CD14-positive monocyte (primary cell): ENCODE data around the gene TNFRSF18. TPM values are rescaled to one million over a fixed set of nuclear protein-coding genes. Genes with fewer than 3 reads are reported as not detected.

Experiments
- DNase-seq, 3 donors: peaks; one replicate each; pipeline ENCODE4 v3.0.0-alpha.2; 2011 to 2022
- H2AFZ ChIP-seq: 2 replicates; pipeline ENCODE4 v1.6.0; 2012; ENCODE audit warnings: mild to moderate bottlenecking, low read depth, low read length, inconsistent platforms; ENCODE audit not compliant: insufficient read depth, poor library complexity, severe bottlenecking
- H3K27ac ChIP-seq, 2 donors: 1 replicate in 1 of 2; 2 replicates in 1 of 2; pipeline ENCODE4 v1.5.1; 2012 to 2013; ENCODE audit warnings: low read length in 2 of 2, control low read depth in 1 of 2, inconsistent platforms in 1 of 2, low read depth in 1 of 2, mild to moderate bottlenecking in 1 of 2
- H3K27me3 ChIP-seq, 2 donors: one replicate each; pipeline versions ENCODE4 v1.6.0 to v1.6.1; 2011 to 2013; ENCODE audit warnings: low read length in 2 of 2; ENCODE audit not compliant: control insufficient read depth in 2 of 2, insufficient read depth in 2 of 2
- H3K36me3 ChIP-seq, 2 donors: replicated peaks in 1 of 2; 1 replicate in 1 of 2; 2 replicates in 1 of 2; pipeline versions ENCODE4 v1.5.1 to v1.6.1; 2012 to 2013; ENCODE audit warnings: low read length in 2 of 2, control low read depth in 1 of 2, inconsistent platforms in 1 of 2, mild to moderate bottlenecking in 1 of 2; ENCODE audit not compliant: insufficient read depth in 2 of 2, control insufficient read depth in 1 of 2
- H3K4me1 ChIP-seq, 2 donors: 1 replicate in 1 of 2; 2 replicates in 1 of 2; pipeline versions ENCODE4 v1.5.1 to v1.6.1; 2012 to 2013; ENCODE audit warnings: low read length in 2 of 2, control low read depth in 1 of 2, inconsistent platforms in 1 of 2, mild to moderate bottlenecking in 1 of 2, moderate library complexity in 1 of 2; ENCODE audit not compliant: insufficient read depth in 2 of 2, control insufficient read depth in 1 of 2
- H3K4me2 ChIP-seq: replicated peaks from 2 replicates; pipeline ENCODE3; 2012; ENCODE audit warnings: low read length, moderate library complexity, mild to moderate bottlenecking; ENCODE audit not compliant: poor library complexity, severe bottlenecking; ENCODE audit errors: extremely low read depth
- H3K4me3 ChIP-seq, 3 experiments: fragments of 200-600 bp in 1 of 3; sonication (generic) in 1 of 3; replicated peaks in 1 of 3; 1 replicate in 2 of 3; 2 replicates in 1 of 3; pipeline ENCODE4 v1.5.1; 2011 to 2013; ENCODE audit warnings: low read length in 3 of 3, mild to moderate bottlenecking in 3 of 3, control low read depth in 2 of 3, low read depth in 2 of 3, inconsistent platforms in 1 of 3, moderate library complexity in 1 of 3
- H3K79me2 ChIP-seq: 2 replicates; pipeline ENCODE4 v1.6.0; 2012; ENCODE audit warnings: mild to moderate bottlenecking, control low read depth, inconsistent platforms, low read length, moderate library complexity; ENCODE audit not compliant: insufficient read depth
- H3K9ac ChIP-seq: 2 replicates; pipeline ENCODE4 v1.6.0; 2017; ENCODE audit warnings: low read length, mild to moderate bottlenecking; ENCODE audit not compliant: insufficient read depth, poor library complexity, severe bottlenecking
- H3K9me3 ChIP-seq, 2 donors: replicated peaks in 1 of 2; 1 replicate in 1 of 2; 2 replicates in 1 of 2; pipeline versions ENCODE4 v1.5.1 to v1.6.1; 2012 to 2013; ENCODE audit warnings: low read length in 2 of 2, control low read depth in 1 of 2; ENCODE audit not compliant: control insufficient read depth in 1 of 2, insufficient read depth in 1 of 2
- H4K20me1 ChIP-seq: 2 replicates; pipeline ENCODE4 v1.6.0; 2012; ENCODE audit warnings: mild to moderate bottlenecking, low read length, control low read depth, moderate library complexity; ENCODE audit not compliant: insufficient read depth
- H3K27ac Mint-ChIP-seq, 7 donors: one replicate each; pipeline ENCODE4 v1.8.0; 2020; ENCODE audit warnings: mild to moderate bottlenecking in 7 of 7, mixed read lengths in 7 of 7, moderate library complexity in 6 of 7, inconsistent platforms in 2 of 7
- H3K27me3 Mint-ChIP-seq, 3 donors: one replicate each; pipeline ENCODE4 v1.8.0; 2021 to 2022; ENCODE audit warnings: low read depth in 3 of 3, mild to moderate bottlenecking in 3 of 3, mixed read lengths in 3 of 3, moderate library complexity in 3 of 3, inconsistent platforms in 1 of 3
- H3K36me3 Mint-ChIP-seq, 2 donors: one replicate each; pipeline ENCODE4 v1.8.0; 2020; ENCODE audit warnings: mixed read lengths in 2 of 2, inconsistent platforms in 1 of 2, mild to moderate bottlenecking in 1 of 2
- H3K4me1 Mint-ChIP-seq: one replicate; pipeline ENCODE4 v1.8.0; 2020; ENCODE audit warnings: mild to moderate bottlenecking, mixed read lengths
- H3K4me3 Mint-ChIP-seq, 2 donors: one replicate each; pipeline ENCODE4 v1.8.0; 2020; ENCODE audit warnings: mild to moderate bottlenecking in 2 of 2, mixed read lengths in 2 of 2, moderate library complexity in 1 of 2
- H3K9me3 Mint-ChIP-seq, 7 donors: one replicate each; pipeline ENCODE4 v1.8.0; 2020 to 2022; ENCODE audit warnings: mixed read lengths in 7 of 7, mild to moderate bottlenecking in 6 of 7, moderate library complexity in 6 of 7, inconsistent platforms in 2 of 7
- CTCF ChIP-seq: fragments of 200-600 bp; IDR thresholded peaks from one replicate; pipeline ENCODE4 v1.8.0; 2022; ENCODE audit warnings: antibody characterized with exemption, mild to moderate bottlenecking
- WGBS: methylation state at CpG from one replicate; pipeline ENCODE4 v1.1.5; 2013; ENCODE audit warnings: missing lambda C conversion rate; ENCODE audit not compliant: insufficient coverage; 5-methylcytosine and 5-hydroxymethylcytosine counted together
- intact Hi-C, 2 donors: fragments of 100-400 bp; cut with micrococcal nuclease; formaldehyde crosslinking; loops; one replicate each; pipeline versions ENCODE4 v1.15.0 to v1.15.1; 2023
- polyA plus RNA-seq, 3 donors: library from polyadenylated mRNA; depleted of rRNA in 1 of 3; unstranded in 2 of 3; stranded (reverse) in 1 of 3; fragments of 300-500 nt in 2 of 3; fragments of >200 nt in 1 of 3; fragmentation: Illumina TruSeq in 2 of 3; gene quantifications; 1 replicate in 2 of 3; 2 replicates in 1 of 3; pipeline ENCODE4 v1.2.3, GENCODE V29; 2012 to 2021

The TNFRSF18 gene
- polyA plus RNA-seq, 3 donors = not detected

GRCh38 chr1:1175221-1176062 lies 30.9 kb downstream of the TNFRSF18 start:
- peak overlapping the region in 1 of 2 donors; percentile 30 for H3K4me3 Mint-ChIP-seq
- no peaks in the 10 kb centered on the region for H3K4me1 Mint-ChIP-seq
- Histone ChIP-seq H3K27ac (no peak overlapping the region), H3K9me3 (peaks cover 0 to 6% of the 10 kb centered on the region in 2 donors), H4K20me1 (no peaks in the 10 kb centered on the region), H2AFZ (no peak overlapping the region), H3K4me2 (no peak overlapping the region), H3K27me3 (peaks cover 4 to 37% of the 10 kb centered on the region in 2 donors), H3K4me3 (no peak overlapping the region), H3K9ac (no peak overlapping the region), H3K36me3 (no peaks in the 10 kb centered on the region), H3K4me1 (no peaks in the 10 kb centered on the region), H3K79me2 (no peaks in the 10 kb centered on the region)
- no peak overlapping the region for H3K27ac Mint-ChIP-seq
- peaks cover 4 to 15% (median 7%) of the 10 kb centered on the region in 7 donors for H3K9me3 Mint-ChIP-seq
- intact Hi-C loops = no loop called here
- TF ChIP-seq CTCF = no peak
- H3K36me3 Mint-ChIP-seq = no peaks in the 10 kb centered on the region
- H3K27me3 Mint-ChIP-seq = peaks cover 28 to 50% (median 34%) of the 10 kb centered on the region in 3 donors
- DNase-seq = no peak
- WGBS = 94% methylated on average over 19 of the region's 29 CpGs

DNA sequence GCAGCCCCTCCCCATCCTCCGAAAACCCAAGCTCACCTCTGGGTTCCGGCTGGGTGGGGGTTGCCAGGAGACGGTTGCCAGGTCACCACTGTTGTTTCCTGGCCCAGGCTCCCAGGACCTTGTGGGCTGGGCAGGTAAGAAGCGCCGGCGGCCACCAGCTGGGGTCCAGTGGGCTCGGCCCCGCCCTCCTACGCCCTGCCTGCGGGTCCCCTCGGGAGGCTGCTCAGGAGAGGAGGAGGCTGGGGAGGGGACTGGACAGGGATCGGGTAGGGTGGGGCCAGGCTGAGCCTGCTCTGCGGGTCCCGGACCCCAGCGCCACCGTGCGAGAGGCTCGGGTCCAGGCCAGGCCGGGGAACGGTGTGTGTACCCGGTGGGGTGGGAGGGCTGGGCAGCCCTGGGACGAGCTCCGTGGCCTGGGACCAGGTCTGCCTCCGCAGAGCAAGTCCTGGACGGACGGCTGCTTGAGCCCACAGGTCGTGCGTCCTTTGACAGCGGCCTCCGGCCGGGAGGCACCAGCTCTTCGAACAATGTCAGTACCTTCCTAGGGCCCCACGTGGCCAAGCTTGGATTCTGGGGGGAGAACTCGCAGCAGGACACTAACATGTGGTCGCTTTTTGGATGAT lies 32.5 kb downstream of the TNFRSF18 start, which contains the start of gene TTLL10:
TTLL10 (plus strand) TSS at position 88 of the 623 bp plus-strand sequence. CDS start 5,336 bp downstream, outside the sequence.
- H3K27ac ChIP-seq = no peak within 1 kb of the TSS
- TF ChIP-seq CTCF = no peak
- H3K4me2 ChIP-seq = no peak within 1 kb of the TSS
- H2AFZ ChIP-seq = no peak within 1 kb of the TSS
- no peaks in the 10 kb centered on the region for H4K20me1 ChIP-seq
- no peak for DNase-seq
- H3K4me3 Mint-ChIP-seq = peak within 1 kb of the TSS in 1 of 2 donors; percentile 57
- no peak within 1 kb of the TSS for H3K9ac ChIP-seq
- H3K4me1 Mint-ChIP-seq = no peaks in the 10 kb centered on the region
- no peaks in the 10 kb centered on the region for H3K79me2 ChIP-seq
- H3K4me3 ChIP-seq = no peak within 1 kb of the TSS
- no peak within 1 kb of the TSS for H3K27ac Mint-ChIP-seq
- WGBS = 13% methylated on average over 34 of the region's 35 CpGs
- H3K9me3 ChIP-seq = peaks cover 0 to 6% of the 10 kb centered on the region in 2 donors
- H3K4me1 ChIP-seq = no peaks in the 10 kb centered on the region
- peaks cover 4 to 15% (median 7%) of the 10 kb centered on the region in 7 donors for H3K9me3 Mint-ChIP-seq
- no peaks in the 10 kb centered on the region for H3K36me3 Mint-ChIP-seq
- peaks cover 4 to 37% of the 10 kb centered on the region in 2 donors for H3K27me3 ChIP-seq
- peaks cover 33 to 58% (median 41%) of the 10 kb centered on the region in 3 donors for H3K27me3 Mint-ChIP-seq
- no peaks in the 10 kb centered on the region for H3K36me3 ChIP-seq
- intact Hi-C loops = no loop called here
